NCI-H2171 (cell line): Measurements from ENCODE around the gene LRPPRC.
"Not testable (repeated sequence)": the region's sequence is repeated elsewhere in the genome, so short reads cannot be mapped to it uniquely, and the experiment has no call there.

Experiments
- DNase-seq: peaks from one replicate; lab custom pipeline; 2025; lab: John Stamatoyannopoulos, UW

LRPPRC gene

DNA sequence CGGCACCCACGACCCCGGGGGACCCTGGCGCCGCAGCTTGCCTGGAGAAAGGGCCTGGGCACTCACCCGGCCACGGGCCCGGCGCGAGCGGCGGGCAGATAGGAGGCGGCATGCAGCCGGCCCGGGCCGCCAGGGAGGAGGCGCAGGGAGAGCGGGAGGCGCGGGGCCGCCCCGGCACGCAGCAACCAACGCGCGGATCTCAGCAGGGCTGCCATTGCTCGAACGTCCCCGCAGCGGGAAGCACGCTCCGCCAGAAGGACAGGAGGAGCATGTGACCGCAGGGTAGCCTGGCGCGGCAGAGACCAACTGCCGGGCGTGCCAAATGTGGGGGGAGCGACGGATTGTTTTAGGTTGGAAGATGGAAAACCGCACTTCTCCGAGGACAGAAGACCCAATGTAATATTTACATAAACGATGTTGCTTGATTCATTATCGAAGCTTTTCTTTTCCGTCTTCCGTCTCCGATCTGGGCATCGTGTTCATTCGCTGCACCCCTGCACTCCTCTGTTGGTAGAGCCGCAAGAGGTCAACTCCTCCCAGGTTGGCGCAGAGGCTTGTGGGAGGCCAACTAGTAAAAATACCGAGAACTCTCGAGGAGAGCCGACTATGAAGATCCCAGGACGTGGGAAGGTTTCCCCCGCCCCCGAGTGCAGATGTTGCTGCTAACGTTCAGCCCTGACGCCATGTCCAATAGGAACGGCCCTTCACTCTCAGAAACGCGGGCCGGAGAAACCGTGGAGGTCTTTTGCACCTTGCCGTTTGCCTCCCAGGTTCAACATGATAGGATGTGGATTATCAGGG is at the start of gene LRPPRC:
Gene LRPPRC (minus strand): TSS at position 257 of the 801 bp plus-strand sequence. CDS start 42 bp downstream, at position 215.
- DNase-seq = peak; percentile 96

GRCh38 chr2:44045061-44045460 is 49.3 kb upstream of the LRPPRC start:
- DNase-seq = no peak

GRCh38 chr2:44044281-44044720 is 48.5 kb upstream of the LRPPRC start:
- peak; percentile 79 for DNase-seq

GRCh38 chr2:44040365-44040764 is 44.6 kb upstream of the LRPPRC start:
- no peak for DNase-seq

- DNase-seq = no peak
Measured at GRCh38 chr2:44038277-44038676, 42.5 kb upstream of the LRPPRC start.

GRCh38 chr2:44037221-44037620 is 41.4 kb upstream of the LRPPRC start:
- DNase-seq = no peak

DNA sequence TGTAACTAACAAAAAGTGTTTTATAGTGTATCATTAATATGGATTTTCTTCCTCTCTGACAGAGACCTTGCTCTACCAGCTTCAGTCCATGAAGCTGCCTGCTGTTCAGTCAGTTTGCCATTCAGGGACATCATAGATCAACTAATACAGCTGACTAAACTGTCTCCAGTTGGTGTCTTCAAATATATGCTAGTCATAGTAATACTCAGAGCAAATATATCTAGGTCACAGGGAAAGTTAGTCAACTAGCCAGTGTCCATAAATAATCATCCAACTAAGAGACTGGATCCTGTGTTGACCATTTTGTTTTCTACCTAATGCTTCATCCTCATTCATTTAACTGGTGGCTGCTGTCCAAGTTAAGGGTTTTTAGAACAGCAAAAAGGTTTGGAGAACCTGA is 38.2 kb upstream of the LRPPRC start:
- DNase-seq = no peak

DNA sequence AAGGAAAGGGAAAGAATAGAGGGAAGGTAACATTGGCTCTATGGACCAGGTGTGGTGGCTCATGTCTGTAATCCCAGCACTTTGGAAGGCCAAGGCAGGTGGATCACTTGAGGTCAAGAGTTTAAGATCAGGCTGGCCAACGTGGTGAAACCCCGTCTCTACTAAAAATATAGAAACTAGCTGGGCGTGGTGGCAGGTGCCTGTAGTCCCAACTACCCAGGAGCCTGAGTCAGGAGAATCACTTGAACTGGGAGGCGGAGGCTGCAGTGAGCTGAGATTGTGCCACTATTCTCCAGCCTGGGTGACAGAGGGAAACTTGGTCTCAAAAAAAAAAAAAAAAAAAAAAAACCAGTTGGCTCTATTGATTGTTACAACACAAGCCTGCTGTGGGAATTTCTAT is 31.3 kb upstream of the LRPPRC start:
- not testable (repeated sequence) for DNase-seq

GRCh38 chr2:44016282-44016681 is 20.5 kb upstream of the LRPPRC start:
- DNase-seq = no peak

GRCh38 chr2:44015239-44015638 is 19.4 kb upstream of the LRPPRC start:
- DNase-seq = no peak

DNA sequence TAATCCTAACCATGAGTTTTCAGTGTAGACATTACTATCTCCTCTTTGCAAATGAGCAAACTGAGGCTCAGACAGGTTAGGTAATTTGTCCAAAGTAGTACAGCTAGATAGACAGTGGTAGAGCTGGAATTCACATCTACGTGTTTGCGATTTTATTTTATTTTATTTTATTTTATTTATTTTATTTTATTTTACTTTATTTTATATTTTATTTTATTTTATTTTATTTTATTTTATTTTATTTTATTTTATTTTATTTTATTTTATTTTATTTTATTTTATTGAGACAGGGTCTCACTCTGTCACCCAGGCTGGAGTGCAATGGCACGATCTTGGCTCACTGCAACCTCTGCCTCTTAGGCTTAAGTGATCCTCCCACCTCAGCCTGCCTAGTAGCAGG is 17.4 kb upstream of the LRPPRC start:
- not testable (repeated sequence) for DNase-seq

- no peak for DNase-seq
Measured at GRCh38 chr2:44010266-44010665, 14.5 kb upstream of the LRPPRC start.

GRCh38 chr2:44009136-44009735 is 13.4 kb upstream of the LRPPRC start:
- no peak for DNase-seq

GRCh38 chr2:44005846-44006245 is 10.1 kb upstream of the LRPPRC start:
- DNase-seq = no peak

DNA sequence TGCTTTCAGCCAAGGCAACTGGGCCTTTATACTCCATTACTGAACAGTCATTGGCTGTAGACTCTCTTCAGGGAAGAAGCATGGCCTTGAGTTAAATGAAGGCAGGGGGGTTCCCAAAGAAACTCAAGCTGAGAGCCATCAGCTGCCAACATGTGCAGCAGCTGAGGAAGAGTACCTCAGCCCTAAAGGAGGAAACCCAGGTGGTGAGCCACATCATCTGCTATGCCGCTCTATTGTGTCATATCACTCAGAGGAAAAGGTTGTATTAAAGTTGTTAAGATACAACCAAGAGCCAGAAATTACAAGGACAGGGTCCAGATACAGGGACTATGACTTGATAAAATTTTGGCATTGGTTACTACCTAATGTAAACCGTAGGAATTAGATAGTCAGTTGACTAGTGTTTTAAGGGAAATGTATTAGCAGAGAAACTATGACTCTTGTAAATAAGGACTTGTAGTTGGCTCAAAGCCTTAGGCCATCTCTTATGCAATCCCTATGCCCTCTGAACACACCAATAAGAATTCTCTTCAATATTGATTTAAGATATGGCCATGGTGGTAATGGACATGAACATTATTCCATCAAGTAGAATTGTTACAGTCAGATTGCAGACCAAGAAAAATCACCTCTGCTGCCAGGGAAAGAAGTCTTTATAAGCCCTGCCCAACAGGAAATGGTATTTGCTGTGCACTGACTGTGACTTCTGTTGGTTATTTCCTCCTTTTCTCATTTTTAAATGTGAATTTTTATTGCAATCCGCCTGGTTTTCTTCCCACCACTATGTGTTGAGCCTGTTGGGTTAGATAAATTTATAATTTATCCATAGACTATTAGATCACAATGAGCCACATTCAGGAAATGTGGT is 9.2 kb upstream of the LRPPRC start:
- DNase-seq = no peak

- no peak for DNase-seq
Measured at GRCh38 chr2:44001716-44002115, 5.9 kb upstream of the LRPPRC start.

DNA sequence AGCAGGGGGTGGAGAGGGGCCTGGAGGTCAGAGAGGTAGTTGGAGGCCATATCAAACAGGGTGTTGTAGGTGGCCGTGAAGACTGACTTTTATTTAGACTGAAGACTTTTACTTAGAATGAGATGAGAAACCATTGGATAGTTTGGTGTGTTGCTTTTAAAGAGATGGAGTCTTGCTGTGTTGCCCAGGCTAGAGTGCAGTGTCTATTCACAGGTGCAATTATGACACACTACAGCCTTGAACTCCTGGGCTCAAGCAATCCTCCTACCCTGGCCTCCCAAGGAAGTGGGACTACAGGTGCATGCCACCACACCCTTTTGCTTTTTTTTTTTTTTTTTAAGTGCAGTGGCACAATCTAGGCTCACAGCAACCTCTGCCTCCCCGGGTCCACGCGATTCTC is 2.5 kb upstream of the LRPPRC start:
- DNase-seq = no peak

DNA sequence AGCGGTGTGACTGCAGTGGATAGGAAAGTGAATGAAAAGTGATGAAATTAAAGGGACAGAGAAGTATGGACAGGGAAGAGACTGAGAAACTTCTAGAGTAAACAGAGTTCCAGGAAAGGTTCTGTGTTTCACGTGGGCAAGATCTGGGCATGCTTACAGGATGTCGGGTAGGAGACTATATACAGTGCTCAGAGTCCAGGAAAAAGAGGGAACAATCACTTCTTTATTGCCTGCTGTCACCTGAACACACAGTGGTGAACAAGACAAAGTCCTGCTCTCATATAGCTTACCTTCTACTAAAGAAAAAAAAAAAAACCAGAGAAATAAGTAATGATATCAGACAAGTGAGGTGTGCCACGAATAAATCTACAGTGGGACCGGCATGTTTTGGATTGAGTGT is 2.4 kb downstream of the LRPPRC start:
- DNase-seq = no peak

DNA sequence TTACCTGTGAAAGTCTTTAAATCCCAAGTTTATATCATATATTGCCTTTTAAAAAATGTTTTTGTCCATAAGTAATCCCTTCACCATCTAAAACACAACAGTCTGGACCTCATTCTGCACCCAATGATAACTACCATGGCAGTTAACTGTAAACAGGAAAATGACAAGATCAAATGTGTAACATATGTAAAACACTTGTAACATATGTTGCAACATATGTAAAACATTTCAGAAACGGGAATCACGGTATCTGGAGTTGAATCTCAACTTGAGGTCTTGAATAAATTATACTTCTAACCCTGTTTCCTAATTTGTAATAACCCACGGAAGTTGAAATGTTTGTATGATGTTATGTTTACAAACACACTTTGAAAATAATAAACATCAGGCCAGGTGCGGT is 6.2 kb downstream of the LRPPRC start:
- no peak for DNase-seq

- DNase-seq = no peak
Measured at GRCh38 chr2:43986600-43986999, 9.2 kb downstream of the LRPPRC start.

- DNase-seq = no peak
Measured at GRCh38 chr2:43985359-43985758, 10.4 kb downstream of the LRPPRC start.

DNA sequence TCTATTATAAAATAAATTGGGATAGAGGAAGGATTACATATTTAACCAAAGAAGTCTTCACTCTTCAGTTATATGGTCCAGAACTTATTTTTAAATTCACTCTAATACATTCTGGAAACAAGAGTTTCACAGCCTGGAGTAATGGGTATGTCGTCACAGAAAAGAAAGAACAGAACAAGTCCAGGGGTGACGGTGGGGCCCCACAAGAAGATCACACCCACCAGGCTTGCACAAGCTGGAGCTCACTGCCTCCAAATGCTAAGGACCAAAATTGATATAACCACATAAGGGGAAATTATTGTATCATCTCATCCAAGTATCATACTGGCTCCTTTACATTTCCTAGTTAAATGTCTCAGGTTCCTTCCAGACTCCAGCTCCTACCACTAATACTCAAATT is 11.3 kb downstream of the LRPPRC start:
- no peak for DNase-seq

DNA sequence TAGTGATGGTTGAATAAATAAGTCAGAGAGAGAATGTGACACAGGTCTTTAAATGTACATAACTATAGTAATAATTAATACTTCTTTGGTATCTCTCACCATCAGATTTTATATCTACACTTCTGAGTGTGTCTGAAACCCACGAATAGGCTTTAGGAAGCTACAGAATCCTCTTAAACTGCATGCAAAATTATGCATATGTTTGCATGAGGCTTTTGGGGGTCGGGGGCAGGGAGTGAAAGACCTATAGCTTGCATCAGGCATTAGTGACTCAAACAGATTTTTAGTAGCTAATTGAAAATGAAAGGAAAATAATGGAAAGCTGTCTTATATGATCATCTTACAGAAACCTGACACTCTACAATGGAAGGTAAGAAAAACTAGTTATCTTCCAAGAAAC is 14.9 kb downstream of the LRPPRC start:
- DNase-seq = no peak
